Measurements from ENCODE around the gene AKAP8L.

The AKAP8L gene

DNA sequence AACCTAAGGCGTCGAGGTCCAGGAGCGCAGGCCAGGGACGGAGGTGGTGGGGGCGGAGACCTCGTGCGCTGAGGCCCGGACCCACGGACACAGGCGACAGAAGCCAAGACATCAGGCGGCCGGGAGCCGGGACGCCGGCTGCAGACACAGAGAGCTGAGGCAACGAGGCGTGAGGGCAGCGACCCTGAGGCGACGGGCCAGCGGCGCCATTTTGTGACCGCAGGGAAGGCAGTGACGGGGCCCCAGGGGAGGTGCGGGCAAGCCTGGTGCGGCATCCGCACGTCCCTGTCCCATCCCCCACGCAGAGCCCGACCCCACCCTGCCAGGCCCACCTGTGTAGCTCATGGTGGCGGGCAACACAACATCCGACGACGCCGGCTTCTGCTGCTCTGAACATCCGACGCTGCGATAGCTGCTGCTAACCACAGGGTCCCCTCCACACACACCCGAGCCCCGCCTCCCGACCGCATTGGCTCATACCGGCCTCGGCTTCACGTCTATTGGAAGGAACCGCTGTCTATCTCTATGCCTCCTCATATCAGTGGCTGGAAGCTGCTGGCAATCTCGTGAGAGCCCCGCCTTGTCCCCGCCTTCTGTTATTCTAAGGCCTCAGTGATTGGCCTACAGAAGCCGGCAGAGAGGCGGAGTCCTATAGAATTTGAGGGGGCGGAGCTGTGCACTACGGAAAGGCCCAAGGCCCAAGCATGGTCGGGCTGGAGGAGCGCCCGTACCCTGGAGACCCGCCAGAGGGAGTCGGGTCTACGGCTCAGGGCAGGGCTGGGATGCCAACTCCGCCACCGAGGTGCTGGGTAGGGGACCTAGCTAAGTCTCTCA is at the start of gene AKAP8L:
AKAP8L (minus strand) TSS at position 410 of the 834 bp plus-strand sequence; CDS start at position 345, 65 bp downstream.
- peak within 1 kb of the TSS; percentile 94 for H3K4me3 ChIP-seq (ENCODE audit: low read length)

DNA sequence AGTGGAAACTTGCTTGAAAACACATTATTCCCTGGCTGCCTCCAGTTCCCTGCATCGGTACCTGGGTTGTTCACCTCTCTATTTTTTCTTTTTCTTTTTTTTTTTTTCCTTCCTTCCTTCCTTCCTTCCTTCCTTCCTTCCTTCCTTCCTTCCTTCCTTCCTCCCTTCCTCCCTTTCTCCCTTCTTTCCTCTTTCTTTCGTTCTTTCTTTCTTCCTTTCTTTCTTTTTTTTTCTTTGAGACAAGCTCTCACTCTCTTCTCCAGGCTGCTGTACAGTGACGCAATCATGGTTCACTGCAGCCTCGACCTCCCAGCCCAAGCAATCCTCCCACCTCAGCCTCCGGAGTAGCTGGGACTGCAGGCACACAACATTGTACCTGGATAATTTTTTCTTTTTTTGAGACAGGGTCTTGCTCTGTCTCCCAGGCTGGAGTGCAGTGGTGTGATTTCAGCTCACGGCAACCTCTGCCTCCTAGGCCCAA is 49.0 kb upstream of the AKAP8L start:
- no peak for TF ChIP-seq CTCF (IDR thresholded peaks at IDR 0.05; ENCODE audit: insufficient read depth, low read depth, low read length, missing control alignments)
- DNase-seq (ENCODE audit: low read depth), result no peak

More for the DNA sequence above, at the start of gene AKAP8L:
- peak; percentile 72 for TF ChIP-seq CTCF (IDR thresholded peaks at IDR 0.05; ENCODE audit: insufficient read depth, low read depth, low read length, missing control alignments)
- DNase-seq (ENCODE audit: low read depth), result peak; percentile 100

GRCh38 chr19:15466851-15467733 is 48.3 kb upstream of the AKAP8L start:
- H3K4me3 ChIP-seq (ENCODE audit: low read length), result no peak overlapping the region
- no peak for TF ChIP-seq CTCF (IDR thresholded peaks at IDR 0.05; ENCODE audit: insufficient read depth, low read depth, low read length, missing control alignments)
- DNase-seq (ENCODE audit: low read depth), result peak; percentile 30

More for the DNA sequence above, 49.0 kb upstream of the AKAP8L start:
- H3K4me3 ChIP-seq (ENCODE audit: low read length), result no peak overlapping the region

DNA sequence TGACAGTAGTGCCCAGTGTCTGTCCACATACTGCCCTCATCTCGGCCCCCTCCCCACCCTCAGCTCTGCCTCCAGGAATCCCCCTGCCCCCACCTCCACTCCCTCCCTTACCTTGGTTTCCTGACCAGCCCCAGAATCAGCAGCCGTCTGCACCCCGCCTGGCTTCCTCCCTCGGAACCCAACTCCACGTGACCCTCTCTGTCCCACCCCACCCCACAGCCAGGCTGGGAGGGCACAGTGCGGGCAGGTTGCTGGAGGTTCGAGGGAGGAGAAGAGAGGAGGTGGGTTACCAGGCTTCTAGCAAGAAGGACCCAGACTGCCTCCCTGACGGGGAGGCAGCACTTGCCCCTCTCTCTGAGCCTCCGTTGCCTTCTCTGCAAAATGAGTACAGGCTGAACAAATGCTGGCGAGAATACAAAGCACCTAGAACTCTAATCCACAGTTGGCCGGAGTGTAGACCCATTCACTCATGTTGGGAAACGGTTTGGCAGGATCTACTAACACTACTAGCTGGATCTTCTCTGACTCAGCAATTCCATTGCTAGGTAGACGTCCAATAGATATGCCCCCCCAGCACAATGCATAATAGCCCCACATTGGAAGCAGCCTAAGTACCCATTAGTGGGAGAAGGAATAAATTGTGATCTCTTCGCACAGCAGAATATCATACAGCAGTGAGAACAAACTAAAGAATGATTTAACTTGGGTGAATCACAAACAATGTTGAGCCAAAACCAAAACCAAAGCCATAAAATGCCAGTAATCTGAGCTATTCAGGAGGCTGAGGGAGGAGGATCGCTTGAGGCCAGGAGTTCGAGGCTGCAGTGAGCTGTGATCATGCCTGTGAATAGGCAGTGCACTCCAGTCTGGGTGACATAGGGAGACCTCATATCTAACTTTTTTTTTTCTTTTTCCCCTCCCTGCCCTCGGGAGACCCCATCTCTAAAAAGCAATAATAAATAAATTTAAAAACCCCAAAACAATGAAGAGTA is 45.9 kb upstream of the AKAP8L start, which contains the start of gene RASAL3:
RASAL3 (minus strand) TSS at position 151 of the 992 bp plus-strand sequence. CDS start 186 bp downstream, outside the sequence.
- no peak for DNase-seq (ENCODE audit: low read depth)
- H3K4me3 ChIP-seq (ENCODE audit: low read length), result no peak within 1 kb of the TSS
- no peak for TF ChIP-seq CTCF (IDR thresholded peaks at IDR 0.05; ENCODE audit: insufficient read depth, low read depth, low read length, missing control alignments)

- no peak for DNase-seq (ENCODE audit: low read depth)
- H3K4me3 ChIP-seq (ENCODE audit: low read length), result no peak overlapping the region
- no peak for TF ChIP-seq CTCF (IDR thresholded peaks at IDR 0.05; ENCODE audit: insufficient read depth, low read depth, low read length, missing control alignments)
These were observed 45.1 kb upstream of the AKAP8L start for GRCh38 chr19:15463861-15464371.
